ENCODE data around the gene IQSEC3.

GRCh38 chr12:82740-83139 is 16.2 kb downstream of the IQSEC3 start:
- TF ChIP-seq CTCF (conservative IDR thresholded peaks at IDR 0.05; ENCODE audit: low read depth, low read length), result no peak
- no peak for TF ChIP-seq EZH2 (IDR thresholded peaks at IDR 0.05; ENCODE audit: borderline replicate concordance, low read depth, low read length, poor library complexity, severe bottlenecking)

All from A673 (cell line).